Activated T-cell treated with anti-CD3 and anti-CD28 coated beads for 48 hours (primary cell): ENCODE data around the gene FRA10AC1.

Experiments
- DNase-seq: peaks from one replicate; pipeline ENCODE4 v3.0.0-alpha.2; 2020; ENCODE audit warnings: low read depth

Gene FRA10AC1

DNA sequence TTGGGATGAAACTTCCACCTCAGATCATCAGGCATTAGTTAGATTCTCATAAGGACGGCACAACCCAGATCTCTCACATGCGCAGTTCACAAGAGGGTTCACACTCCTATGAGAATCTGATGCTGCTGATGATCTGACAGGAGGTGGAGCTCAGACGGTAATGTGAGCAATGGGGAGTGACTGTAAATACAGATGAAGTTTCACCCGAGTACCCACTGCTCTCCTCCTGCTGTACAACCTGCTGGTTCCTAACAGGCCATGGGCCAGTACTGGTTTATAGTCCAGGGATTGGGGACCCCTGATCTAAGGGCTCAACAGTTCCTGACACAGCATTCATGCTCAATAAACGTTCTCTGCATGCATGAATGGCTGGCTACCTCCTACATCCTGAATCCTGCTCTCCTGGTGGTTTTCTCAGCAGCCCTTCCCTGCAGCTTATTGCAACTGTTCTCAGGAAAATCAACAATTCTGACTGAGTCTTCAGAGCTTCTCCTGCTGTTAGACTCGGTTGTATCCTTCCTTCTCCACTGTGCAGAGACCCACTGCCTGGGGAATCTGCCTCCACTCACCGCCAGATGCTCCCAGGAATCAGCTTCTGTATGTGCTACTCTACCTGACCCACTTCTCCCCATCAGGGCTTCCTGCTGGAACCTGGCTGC lies 72.6 kb downstream of the FRA10AC1 start:
- no peak for DNase-seq

DNA sequence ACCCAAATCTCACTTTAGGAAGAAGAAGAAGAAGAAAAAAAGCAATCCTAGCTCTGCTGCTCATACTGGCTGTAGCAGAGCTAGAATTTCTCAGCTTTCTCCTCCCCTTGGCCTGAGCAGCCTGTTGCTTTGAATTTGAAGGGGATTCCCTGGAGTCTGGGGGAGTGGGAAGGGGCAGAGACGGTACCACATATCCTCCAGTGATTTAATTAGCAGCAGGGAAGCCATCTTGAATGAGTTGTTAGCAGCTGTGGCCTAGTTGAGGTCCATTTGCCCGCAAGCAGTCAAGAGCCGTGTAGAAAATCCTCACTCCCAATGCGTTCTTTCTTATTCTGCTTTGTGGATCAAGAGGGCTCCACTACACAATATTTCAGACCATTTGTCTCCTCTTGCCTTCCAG lies 73.5 kb downstream of the FRA10AC1 start:
- DNase-seq = no peak

DNA sequence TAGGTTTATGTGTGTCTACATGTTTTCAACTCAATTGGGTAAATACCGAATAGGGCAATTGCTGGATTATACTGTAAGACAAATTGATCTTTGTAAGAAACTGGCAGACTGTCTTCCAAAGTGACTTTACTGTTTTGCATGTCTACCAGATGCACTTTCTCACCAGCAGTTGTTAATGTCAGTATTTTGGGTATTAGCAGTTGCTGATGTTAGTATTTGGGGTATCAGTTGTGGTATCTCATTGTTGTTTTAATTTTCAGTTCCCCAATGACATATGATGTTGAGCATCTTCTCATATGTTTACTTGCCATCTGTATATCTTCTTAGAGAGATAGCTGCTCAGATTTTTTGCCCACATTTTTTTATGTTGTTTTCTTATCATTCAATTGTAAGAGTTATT lies 79.5 kb downstream of the FRA10AC1 start:
- no peak for DNase-seq

DNA sequence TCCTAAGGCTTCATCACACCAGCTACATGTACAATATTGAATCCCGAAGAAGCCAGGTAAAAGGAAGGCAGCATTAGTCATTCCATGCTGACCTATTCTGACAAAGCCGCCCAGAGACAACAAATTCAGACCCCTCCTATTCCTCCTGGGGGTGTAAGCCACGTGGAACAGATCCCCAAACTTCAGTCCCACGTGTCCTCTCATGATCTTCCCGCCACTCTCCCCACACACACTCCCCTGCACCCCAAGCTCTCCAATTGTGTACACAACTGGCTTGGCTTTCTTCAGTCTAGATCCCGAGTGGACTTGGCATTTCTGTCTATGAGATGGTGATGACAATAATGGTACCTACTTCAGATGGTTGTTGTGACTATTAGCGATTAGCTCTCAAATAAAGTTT lies 81.5 kb downstream of the FRA10AC1 start:
- DNase-seq = no peak
